ENCODE data around the gene NRG3.

The NRG3 gene

GRCh38 chr10:82468453-82468852 lies 593.5 kb downstream of the NRG3 start:
- intact Hi-C loops (cut with micrococcal nuclease), result no loop called here
- no peak overlapping the region for H3K4me3 Mint-ChIP-seq
- H3K4me1 Mint-ChIP-seq (ENCODE audit: low read depth), result no peaks in the 10 kb centered on the region
- no peak overlapping the region for H3K27ac Mint-ChIP-seq
- peaks cover 6% of the 10 kb centered on the region for H3K9me3 Mint-ChIP-seq
- no peaks in the 10 kb centered on the region for H3K27me3 Mint-ChIP-seq
- no peaks in the 10 kb centered on the region for H3K36me3 Mint-ChIP-seq (ENCODE audit: low read depth)

DNA sequence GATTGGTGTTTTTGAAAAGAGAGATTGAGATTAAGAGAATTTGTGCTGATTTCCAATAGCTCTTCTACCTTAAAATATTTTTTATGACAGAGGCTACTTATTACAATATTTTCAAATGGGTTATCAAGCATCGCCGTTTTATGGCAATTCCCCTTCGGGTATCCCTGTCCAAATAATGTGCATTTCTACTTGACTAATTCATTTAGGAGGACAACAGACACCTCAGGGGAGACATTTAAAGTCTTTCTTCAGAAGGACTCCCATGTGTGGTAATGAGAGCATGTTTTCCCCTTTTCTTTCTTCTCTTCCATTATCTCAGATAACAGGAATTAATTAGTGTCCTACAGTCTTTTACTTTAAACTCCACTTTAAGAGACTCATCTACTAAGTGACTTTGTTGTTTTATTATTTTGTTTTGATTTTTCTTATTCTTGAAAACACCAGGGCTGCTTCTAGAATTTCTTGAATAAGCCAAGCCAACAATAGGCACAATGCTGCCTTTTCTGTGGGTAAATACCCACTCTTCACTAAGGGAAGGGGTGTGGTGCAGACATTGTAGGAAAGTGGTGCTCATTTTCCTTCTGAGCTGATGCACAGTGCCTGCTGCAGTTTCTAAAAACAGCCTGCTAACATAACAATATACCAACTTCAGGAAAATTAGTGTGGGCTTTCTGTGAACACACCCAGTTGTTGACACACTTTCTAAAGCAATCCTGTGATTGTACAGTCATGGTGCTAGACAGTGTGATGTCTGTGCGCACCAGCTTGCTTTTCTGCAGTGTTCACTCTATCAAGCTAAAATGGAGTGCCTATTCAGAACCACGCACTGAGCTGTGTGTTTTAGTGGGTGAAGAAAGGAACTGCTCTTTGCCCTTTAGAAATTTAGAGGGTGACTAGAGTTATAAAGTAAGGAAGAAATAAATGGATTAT lies 597.7 kb downstream of the NRG3 start:
- Mint-ChIP-seq H3K36me3 (ENCODE audit: low read depth) (no peaks in the 10 kb centered on the region), H3K4me1 (ENCODE audit: low read depth) (no peaks in the 10 kb centered on the region), H3K27me3 (no peaks in the 10 kb centered on the region), H3K27ac (no peak overlapping the region), H3K4me3 (no peak overlapping the region), H3K9me3 (peaks cover 21% of the 10 kb centered on the region)
- intact Hi-C loops (cut with micrococcal nuclease), result no loop called here

GRCh38 chr10:82477776-82478175 lies 602.8 kb downstream of the NRG3 start:
- intact Hi-C loops (cut with micrococcal nuclease), result no loop called here
- H3K36me3 Mint-ChIP-seq (ENCODE audit: low read depth), result no peaks in the 10 kb centered on the region

DNA sequence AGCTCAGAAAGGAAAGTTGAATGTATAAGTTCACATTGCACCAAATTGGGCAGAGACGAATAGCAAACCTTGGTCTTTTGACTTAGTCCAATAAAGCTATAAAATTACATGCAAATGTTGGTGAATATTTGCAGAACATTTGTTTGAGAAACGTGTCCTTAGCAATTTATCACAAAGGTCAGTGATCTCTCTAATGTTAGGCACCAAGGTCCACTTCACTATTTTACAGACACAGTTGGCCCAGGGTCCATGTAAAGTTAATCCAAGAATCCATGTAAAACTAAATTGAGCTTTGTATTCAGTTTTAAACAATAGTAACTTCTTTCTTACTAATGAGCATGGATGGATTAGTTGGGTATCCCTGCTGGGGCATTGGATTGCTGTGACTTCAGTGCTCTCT lies 617.7 kb downstream of the NRG3 start:
- H3K4me3 Mint-ChIP-seq, result no peak overlapping the region
- no peak overlapping the region for H3K27ac Mint-ChIP-seq
- intact Hi-C loops (cut with micrococcal nuclease), result no loop called here
- H3K9me3 Mint-ChIP-seq, result peaks cover 8% of the 10 kb centered on the region
- no peaks in the 10 kb centered on the region for H3K36me3 Mint-ChIP-seq (ENCODE audit: low read depth)
- H3K27me3 Mint-ChIP-seq, result no peaks in the 10 kb centered on the region
- H3K4me1 Mint-ChIP-seq (ENCODE audit: low read depth), result no peaks in the 10 kb centered on the region

More at GRCh38 chr10:82477776-82478175, 602.8 kb downstream of the NRG3 start:
- H3K9me3 Mint-ChIP-seq, result peaks cover 24% of the 10 kb centered on the region
- H3K27ac Mint-ChIP-seq, result no peak overlapping the region
- H3K27me3 Mint-ChIP-seq, result no peaks in the 10 kb centered on the region
- no peak overlapping the region for H3K4me3 Mint-ChIP-seq
- no peaks in the 10 kb centered on the region for H3K4me1 Mint-ChIP-seq (ENCODE audit: low read depth)

DNA sequence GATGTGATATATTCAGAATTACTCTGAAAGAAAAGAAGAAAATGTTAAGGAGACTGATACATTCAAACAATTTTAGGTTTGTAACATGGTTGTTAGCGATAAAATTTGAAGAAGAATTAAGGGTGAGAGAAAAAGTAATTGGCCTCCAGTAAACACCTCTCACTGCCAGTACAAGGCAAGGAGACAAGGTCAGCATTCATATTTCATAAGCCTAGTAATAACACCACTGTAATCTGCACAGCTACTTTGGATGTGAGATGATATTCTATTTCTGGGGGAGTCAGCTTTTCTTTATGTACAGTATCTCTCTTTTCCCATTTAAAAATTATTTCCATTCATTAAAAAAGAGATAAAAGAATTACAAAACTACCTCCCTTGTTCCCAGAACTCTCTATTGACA lies 621.1 kb downstream of the NRG3 start:
- Mint-ChIP-seq H3K27me3 (no peaks in the 10 kb centered on the region), H3K27ac (no peak overlapping the region), H3K36me3 (ENCODE audit: low read depth) (no peaks in the 10 kb centered on the region), H3K4me3 (no peak overlapping the region), H3K4me1 (ENCODE audit: low read depth) (no peaks in the 10 kb centered on the region), H3K9me3 (peaks cover 14% of the 10 kb centered on the region)
- intact Hi-C loops (cut with micrococcal nuclease), result no loop called here

- H3K27me3 Mint-ChIP-seq, result no peaks in the 10 kb centered on the region
- no peaks in the 10 kb centered on the region for H3K4me1 Mint-ChIP-seq (ENCODE audit: low read depth)
- no peaks in the 10 kb centered on the region for H3K36me3 Mint-ChIP-seq (ENCODE audit: low read depth)
- intact Hi-C loops (cut with micrococcal nuclease), result no loop called here
- no peak overlapping the region for H3K4me3 Mint-ChIP-seq
- H3K9me3 Mint-ChIP-seq, result peaks cover 14% of the 10 kb centered on the region
- H3K27ac Mint-ChIP-seq, result no peak overlapping the region
These were observed 622.4 kb downstream of the NRG3 start for GRCh38 chr10:82497439-82497838.

DNA sequence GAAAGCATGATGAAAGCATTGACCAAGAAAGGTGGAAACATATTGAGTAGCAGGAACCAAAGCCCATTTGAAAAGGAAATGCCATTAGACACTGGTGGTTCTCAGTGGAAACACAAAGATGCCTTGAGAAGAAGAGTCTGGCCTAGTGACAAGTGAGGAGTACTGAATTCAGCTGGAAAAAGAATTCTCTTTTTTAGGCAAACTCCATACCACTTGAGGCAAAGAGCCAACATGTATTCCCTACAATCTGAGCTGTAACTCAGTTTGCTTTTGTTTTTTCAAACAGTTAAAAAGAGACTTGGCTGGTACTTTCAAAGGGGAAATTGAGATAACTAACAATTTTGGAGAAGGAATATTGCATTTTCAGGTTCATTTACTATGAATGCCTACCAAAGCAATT lies 624.0 kb downstream of the NRG3 start:
- Mint-ChIP-seq H3K4me3 (no peak overlapping the region), H3K9me3 (peaks cover 14% of the 10 kb centered on the region), H3K27ac (no peak overlapping the region), H3K4me1 (ENCODE audit: low read depth) (no peaks in the 10 kb centered on the region), H3K36me3 (ENCODE audit: low read depth) (no peaks in the 10 kb centered on the region), H3K27me3 (no peaks in the 10 kb centered on the region)
- intact Hi-C loops (cut with micrococcal nuclease), result no loop called here

DNA sequence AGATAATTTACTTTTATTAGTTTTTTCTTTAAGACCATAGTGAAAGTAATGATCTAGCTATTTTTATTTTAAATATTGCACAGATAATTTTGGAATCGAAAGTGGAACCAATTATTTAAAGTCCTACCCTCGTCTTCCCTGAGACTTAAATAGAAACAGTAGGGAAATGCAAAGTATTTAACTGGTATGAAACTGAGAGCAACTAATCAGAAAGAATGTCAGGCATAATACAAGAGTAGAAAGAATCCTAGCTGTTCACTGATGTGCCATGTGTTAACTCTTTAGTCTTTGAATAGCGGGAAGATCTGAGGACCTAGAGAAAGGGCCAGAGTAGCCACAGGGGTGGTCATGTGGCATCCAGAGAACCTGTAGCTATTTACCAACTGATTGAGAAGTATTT lies 630.0 kb downstream of the NRG3 start:
- Mint-ChIP-seq H3K9me3 (no peaks in the 10 kb centered on the region), H3K4me3 (no peak overlapping the region), H3K36me3 (ENCODE audit: low read depth) (no peaks in the 10 kb centered on the region), H3K27me3 (no peaks in the 10 kb centered on the region), H3K4me1 (ENCODE audit: low read depth) (no peaks in the 10 kb centered on the region), H3K27ac (no peak overlapping the region)
- intact Hi-C loops (cut with micrococcal nuclease), result no loop called here

GRCh38 chr10:82506680-82507376 lies 631.8 kb downstream of the NRG3 start:
- H3K4me1 Mint-ChIP-seq (ENCODE audit: low read depth), result no peaks in the 10 kb centered on the region
- H3K27ac Mint-ChIP-seq, result no peak overlapping the region
- H3K4me3 Mint-ChIP-seq, result no peak overlapping the region
- intact Hi-C loops (cut with micrococcal nuclease), result no loop called here
- no peaks in the 10 kb centered on the region for H3K27me3 Mint-ChIP-seq
- H3K9me3 Mint-ChIP-seq, result no peaks in the 10 kb centered on the region
- H3K36me3 Mint-ChIP-seq (ENCODE audit: low read depth), result no peaks in the 10 kb centered on the region

GRCh38 chr10:82515256-82515655 lies 640.3 kb downstream of the NRG3 start:
- Mint-ChIP-seq H3K4me3 (no peak overlapping the region), H3K4me1 (ENCODE audit: low read depth) (no peaks in the 10 kb centered on the region)

GRCh38 chr10:82529062-82529461 lies 654.1 kb downstream of the NRG3 start:
- H3K4me3 Mint-ChIP-seq, result no peak overlapping the region
- H3K36me3 Mint-ChIP-seq (ENCODE audit: low read depth), result no peaks in the 10 kb centered on the region
- no peak overlapping the region for H3K27ac Mint-ChIP-seq
- H3K27me3 Mint-ChIP-seq, result no peaks in the 10 kb centered on the region
- intact Hi-C loops (cut with micrococcal nuclease), result no loop called here
- H3K9me3 Mint-ChIP-seq, result no peaks in the 10 kb centered on the region
- H3K4me1 Mint-ChIP-seq (ENCODE audit: low read depth), result no peaks in the 10 kb centered on the region

More at GRCh38 chr10:82515256-82515655, 640.3 kb downstream of the NRG3 start:
- intact Hi-C loops (cut with micrococcal nuclease), result no loop called here
- Mint-ChIP-seq H3K27ac (no peak overlapping the region), H3K27me3 (no peaks in the 10 kb centered on the region), H3K36me3 (ENCODE audit: low read depth) (no peaks in the 10 kb centered on the region), H3K9me3 (no peaks in the 10 kb centered on the region)

- H3K27me3 Mint-ChIP-seq, result no peaks in the 10 kb centered on the region
- H3K36me3 Mint-ChIP-seq (ENCODE audit: low read depth), result no peaks in the 10 kb centered on the region
- H3K9me3 Mint-ChIP-seq, result peaks cover 7% of the 10 kb centered on the region
- no peak overlapping the region for H3K4me3 Mint-ChIP-seq
- no peak overlapping the region for H3K27ac Mint-ChIP-seq
- intact Hi-C loops (cut with micrococcal nuclease), result no loop called here
- H3K4me1 Mint-ChIP-seq (ENCODE audit: low read depth), result no peaks in the 10 kb centered on the region
These were observed 660.5 kb downstream of the NRG3 start for GRCh38 chr10:82535457-82535856.

DNA sequence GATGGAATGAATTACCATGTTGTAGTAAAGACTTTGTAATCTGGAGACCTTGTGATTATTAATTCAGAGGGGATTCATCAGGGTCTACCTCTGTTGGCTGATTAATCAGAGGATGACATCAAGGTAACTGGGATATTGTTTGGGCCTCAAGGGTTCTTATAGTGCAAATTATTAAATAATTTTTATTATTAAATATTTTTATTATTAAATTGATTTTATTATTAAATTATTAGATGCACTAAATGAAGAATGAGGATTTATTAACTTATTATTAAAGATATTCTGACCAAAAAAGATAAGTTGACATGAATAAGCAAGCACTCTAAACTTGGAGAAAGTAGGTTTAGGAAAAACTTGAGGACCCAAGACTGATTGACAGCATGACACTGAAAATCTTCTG lies 661.7 kb downstream of the NRG3 start:
- no peaks in the 10 kb centered on the region for H3K4me1 Mint-ChIP-seq (ENCODE audit: low read depth)

DNA sequence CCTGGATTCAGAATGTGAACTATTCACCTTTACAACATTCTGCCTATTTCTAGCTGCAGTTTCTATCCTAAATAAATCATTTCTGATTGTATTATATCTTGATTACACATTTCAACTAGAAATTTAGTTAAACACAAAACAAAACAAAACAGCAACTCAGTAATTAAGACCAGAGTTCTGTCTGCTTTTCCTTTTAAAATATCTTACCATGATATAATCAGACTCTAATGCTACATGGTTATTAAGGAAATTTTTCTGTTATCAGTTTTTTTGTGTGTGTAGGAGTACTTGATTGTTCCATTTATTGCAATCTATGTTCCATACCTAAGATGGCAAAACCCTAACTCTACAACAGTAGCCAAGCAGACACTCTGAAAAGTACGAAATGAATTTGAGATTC lies 663.3 kb downstream of the NRG3 start:
- Mint-ChIP-seq H3K27ac (no peak overlapping the region), H3K9me3 (peaks cover 9% of the 10 kb centered on the region), H3K4me3 (no peak overlapping the region), H3K4me1 (ENCODE audit: low read depth) (no peaks in the 10 kb centered on the region), H3K36me3 (ENCODE audit: low read depth) (no peaks in the 10 kb centered on the region), H3K27me3 (no peaks in the 10 kb centered on the region)
- intact Hi-C loops (cut with micrococcal nuclease), result no loop called here

More for the DNA sequence above, 661.7 kb downstream of the NRG3 start:
- no peaks in the 10 kb centered on the region for H3K36me3 Mint-ChIP-seq (ENCODE audit: low read depth)
- H3K4me3 Mint-ChIP-seq, result no peak overlapping the region
- no peak overlapping the region for H3K27ac Mint-ChIP-seq
- H3K27me3 Mint-ChIP-seq, result no peaks in the 10 kb centered on the region
- intact Hi-C loops (cut with micrococcal nuclease), result no loop called here
- peaks cover 9% of the 10 kb centered on the region for H3K9me3 Mint-ChIP-seq
